ENCODE data around the gene SNTA1. TPM values are rescaled to one million over a fixed set of nuclear protein-coding genes. Genes with fewer than 3 reads are reported as not detected.

The SNTA1 gene
- total RNA-seq, 1 experiment from 2014 or later = 14.6 TPM

DNA sequence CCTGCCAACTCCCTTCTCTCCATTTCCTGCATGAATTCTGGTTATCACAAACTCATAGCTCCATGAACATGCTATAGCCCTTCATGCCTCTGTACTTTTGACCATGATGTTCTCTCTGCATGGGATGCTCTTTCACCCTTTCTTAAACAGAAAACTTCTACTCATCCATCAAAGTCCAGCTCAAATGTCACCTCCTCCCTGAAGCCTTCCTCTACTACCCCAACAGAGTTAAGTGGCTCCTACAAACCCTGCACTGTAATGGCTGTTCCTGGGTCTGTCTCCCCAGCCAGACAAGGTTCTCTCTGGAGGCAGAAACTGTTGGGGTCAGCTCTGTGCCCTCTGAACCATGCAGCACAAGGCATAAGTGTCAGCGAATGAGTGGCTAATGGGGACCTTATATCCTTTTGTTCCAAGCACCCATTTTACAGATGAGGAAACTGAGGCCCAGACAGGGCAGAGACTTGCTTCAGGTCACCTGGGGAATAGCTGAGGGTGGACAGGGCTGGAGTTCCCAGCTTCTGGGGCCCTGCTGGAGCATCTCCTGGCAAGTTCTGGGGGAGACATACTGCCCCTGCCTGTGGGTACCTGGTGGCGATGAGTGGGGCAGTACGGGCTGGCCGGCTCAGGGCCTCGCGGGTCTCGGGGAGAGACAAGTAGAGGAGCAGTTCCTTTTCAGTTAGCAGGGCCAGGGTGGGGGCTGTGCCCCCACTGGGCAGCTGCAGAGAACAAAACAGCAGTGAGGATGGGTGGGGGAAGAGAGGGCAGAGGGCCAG lies 31.7 kb downstream of the SNTA1 start:
- BruUV-seq (replicated peaks) = no TSS peak
- ATAC-seq (no peak), DNase-seq (ENCODE audit: low read depth, low spot score) (no peak)
- TF ChIP-seq SIN3A (IDR thresholded peaks at IDR 0.05; ENCODE audit: low read depth) (no peak), ZNF274 (IDR thresholded peaks at IDR 0.05; ENCODE audit: low read depth, low read length) (no peak), POLR2A (IDR thresholded peaks at IDR 0.05; ENCODE audit: borderline replicate concordance, extremely low read depth, insufficient read depth, insufficient read length) (no peak), YY1 (IDR thresholded peaks at IDR 0.05; ENCODE audit: extremely low read depth, insufficient replicate concordance, low read depth, low read length) (no peak), TCF7L2 (IDR thresholded peaks at IDR 0.05; ENCODE audit: borderline replicate concordance, extremely low read depth, insufficient read depth, insufficient read length) (no peak), EZH2 (IDR thresholded peaks at IDR 0.05) (no peak)
- Histone ChIP-seq H3K27ac (ENCODE audit: low read depth, low read length) (no peak overlapping the region), H3K9me2 (ENCODE audit: insufficient read depth) (no peaks in the 10 kb centered on the region), H3K27me3 (ENCODE audit: insufficient read depth, low read length) (no peaks in the 10 kb centered on the region), H2AFZ (ENCODE audit: low read depth, low read length, poor library complexity, severe bottlenecking) (no peak overlapping the region), H3K4me1 (ENCODE audit: control insufficient read depth in 1 of 2, insufficient read depth in 2 of 2, low read length in 2 of 2) (peaks cover 3 to 13% of the 10 kb centered on the region in 2 experiments; a peak in 2 of 4 replicates), H3K4me3 (replicated peaks in 1 of 2; ENCODE audit: low read depth in 1 of 2, low read length in 2 of 2) (no peak overlapping the region), H3K9ac (ENCODE audit: low read length) (no peak overlapping the region), H3K4me2 (ENCODE audit: low read length) (no peak overlapping the region), H3K79me2 (ENCODE audit: insufficient read depth, low read length) (no peaks in the 10 kb centered on the region), H3K36me3 (ENCODE audit: control insufficient read depth in 1 of 2, insufficient read depth in 2 of 2, low read length in 2 of 2) (no peaks in the 10 kb centered on the region; a peak in 1 of 4 replicates), H3K9me3 (ENCODE audit: control insufficient read depth in 1 of 2, insufficient read depth in 1 of 2, low read depth in 1 of 2, low read length in 2 of 2) (no peaks in the 10 kb centered on the region), H4K20me1 (ENCODE audit: insufficient read depth) (no peaks in the 10 kb centered on the region)
- CTCF ChIA-PET = no interaction called here
- RAD21 ChIA-PET (ENCODE audit: low non-redundant PET in 1 of 2, low total read pairs in 2 of 2, uncharacterized antibody in 2 of 2, unreplicated experiment in 2 of 2) = no interaction called here
- intact Hi-C loops (cut with micrococcal nuclease) = no loop called here
- POLR2A ChIA-PET = no interaction called here

DNA sequence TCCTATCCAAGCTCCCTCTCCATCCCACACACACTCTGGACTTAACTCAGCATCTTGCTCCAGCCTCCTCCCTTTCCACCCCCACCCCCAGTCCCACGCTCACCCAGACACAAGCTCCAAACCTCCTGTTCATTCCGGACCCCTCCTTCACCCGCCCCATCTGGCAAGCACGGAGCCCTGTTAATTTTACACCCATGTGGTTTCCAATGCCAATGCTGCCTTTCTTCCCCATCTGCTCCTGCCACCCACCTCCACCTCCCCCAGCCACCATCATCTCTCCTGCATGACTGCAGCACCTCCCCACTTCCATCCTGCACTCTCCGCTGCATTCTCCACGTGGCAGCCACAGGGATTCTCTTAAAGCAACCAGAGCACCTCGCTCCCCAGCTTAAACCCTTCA lies 32.3 kb downstream of the SNTA1 start:
- POLR2A ChIA-PET = no interaction called here
- ATAC-seq (no peak), DNase-seq (ENCODE audit: low read depth, low spot score) (no peak)
- no peaks in the 10 kb centered on the region; a peak in 1 of 4 replicates for H3K36me3 ChIP-seq (ENCODE audit: control insufficient read depth in 1 of 2, insufficient read depth in 2 of 2, low read length in 2 of 2)
- no peak overlapping the region for H3K9ac ChIP-seq (ENCODE audit: low read length)
- H3K9me3 ChIP-seq (ENCODE audit: control insufficient read depth in 1 of 2, insufficient read depth in 1 of 2, low read depth in 1 of 2, low read length in 2 of 2) = no peaks in the 10 kb centered on the region
- intact Hi-C loops (cut with micrococcal nuclease) = no loop called here
- peaks cover 3 to 12% of the 10 kb centered on the region in 2 experiments; a peak in 2 of 4 replicates for H3K4me1 ChIP-seq (ENCODE audit: control insufficient read depth in 1 of 2, insufficient read depth in 2 of 2, low read length in 2 of 2)
- H3K4me2 ChIP-seq (ENCODE audit: low read length) = no peak overlapping the region
- no peak overlapping the region for H3K4me3 ChIP-seq (replicated peaks in 1 of 2; ENCODE audit: low read depth in 1 of 2, low read length in 2 of 2)
- BruUV-seq (replicated peaks) = no TSS peak
- H3K27ac ChIP-seq (ENCODE audit: low read depth, low read length) = no peak overlapping the region
- RAD21 ChIA-PET (ENCODE audit: low non-redundant PET in 1 of 2, low total read pairs in 2 of 2, uncharacterized antibody in 2 of 2, unreplicated experiment in 2 of 2) = no interaction called here
- no peak for TF ChIP-seq CBX3 (IDR thresholded peaks at IDR 0.05; ENCODE audit: low read depth)
- TF ChIP-seq FOSL1 (IDR thresholded peaks at IDR 0.05; ENCODE audit: low read depth) = no peak
- no peak for TF ChIP-seq TCF7L2 (IDR thresholded peaks at IDR 0.05; ENCODE audit: borderline replicate concordance, extremely low read depth, insufficient read depth, insufficient read length)
- no peak for TF ChIP-seq POLR2A (IDR thresholded peaks at IDR 0.05; ENCODE audit: borderline replicate concordance, extremely low read depth, insufficient read depth, insufficient read length)
- no peak for TF ChIP-seq SIN3A (IDR thresholded peaks at IDR 0.05; ENCODE audit: low read depth)
- TF ChIP-seq POLR2AphosphoS5 (IDR thresholded peaks at IDR 0.05; ENCODE audit: low read depth, low read length) = no peak
- TF ChIP-seq EZH2 (IDR thresholded peaks at IDR 0.05) = no peak
- no peak for TF ChIP-seq EGR1 (IDR thresholded peaks at IDR 0.05; ENCODE audit: low read depth)
- TF ChIP-seq, protein P1, sequence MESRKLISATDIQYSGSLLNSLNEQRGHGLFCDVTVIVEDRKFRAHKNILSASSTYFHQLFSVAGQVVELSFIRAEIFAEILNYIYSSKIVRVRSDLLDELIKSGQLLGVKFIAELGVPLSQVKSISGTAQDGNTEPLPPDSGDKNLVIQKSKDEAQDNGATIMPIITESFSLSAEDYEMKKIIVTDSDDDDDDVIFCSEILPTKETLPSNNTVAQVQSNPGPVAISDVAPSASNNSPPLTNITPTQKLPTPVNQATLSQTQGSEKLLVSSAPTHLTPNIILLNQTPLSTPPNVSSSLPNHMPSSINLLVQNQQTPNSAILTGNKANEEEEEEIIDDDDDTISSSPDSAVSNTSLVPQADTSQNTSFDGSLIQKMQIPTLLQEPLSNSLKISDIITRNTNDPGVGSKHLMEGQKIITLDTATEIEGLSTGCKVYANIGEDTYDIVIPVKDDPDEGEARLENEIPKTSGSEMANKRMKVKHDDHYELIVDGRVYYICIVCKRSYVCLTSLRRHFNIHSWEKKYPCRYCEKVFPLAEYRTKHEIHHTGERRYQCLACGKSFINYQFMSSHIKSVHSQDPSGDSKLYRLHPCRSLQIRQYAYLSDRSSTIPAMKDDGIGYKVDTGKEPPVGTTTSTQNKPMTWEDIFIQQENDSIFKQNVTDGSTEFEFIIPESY (IDR thresholded peaks at IDR 0.05; ENCODE audit: extremely low read depth, insufficient replicate concordance, low read length) = no peak
- no peak for TF ChIP-seq SRF (IDR thresholded peaks at IDR 0.05; ENCODE audit: low read depth)
- no peak for TF ChIP-seq RAD21 (IDR thresholded peaks at IDR 0.05; ENCODE audit: low read depth)
- no peak for TF ChIP-seq YY1 (IDR thresholded peaks at IDR 0.05; ENCODE audit: extremely low read depth, insufficient replicate concordance, low read depth, low read length)
- TF ChIP-seq ZNF274 (IDR thresholded peaks at IDR 0.05; ENCODE audit: low read depth, low read length) = no peak
- no peaks in the 10 kb centered on the region for H3K9me2 ChIP-seq (ENCODE audit: insufficient read depth)
- H2AFZ ChIP-seq (ENCODE audit: low read depth, low read length, poor library complexity, severe bottlenecking) = no peak overlapping the region
- CTCF ChIA-PET = no interaction called here
- H3K79me2 ChIP-seq (ENCODE audit: insufficient read depth, low read length) = no peaks in the 10 kb centered on the region
- H4K20me1 ChIP-seq (ENCODE audit: insufficient read depth) = no peaks in the 10 kb centered on the region
- no peaks in the 10 kb centered on the region for H3K27me3 ChIP-seq (ENCODE audit: insufficient read depth, low read length)

Measured in HCT116 (cell line).